GM18498 (cell line): ENCODE measurements around the gene CIB4.

Experiments used
- ATAC-seq: cut with Tn5 transposase; IDR thresholded peaks from one replicate; pipeline ENCODE4 v1.9.1; 2021; ENCODE audit warnings: mild to moderate bottlenecking, moderate library complexity; ENCODE audit not compliant: unreplicated experiment

CIB4 gene

DNA sequence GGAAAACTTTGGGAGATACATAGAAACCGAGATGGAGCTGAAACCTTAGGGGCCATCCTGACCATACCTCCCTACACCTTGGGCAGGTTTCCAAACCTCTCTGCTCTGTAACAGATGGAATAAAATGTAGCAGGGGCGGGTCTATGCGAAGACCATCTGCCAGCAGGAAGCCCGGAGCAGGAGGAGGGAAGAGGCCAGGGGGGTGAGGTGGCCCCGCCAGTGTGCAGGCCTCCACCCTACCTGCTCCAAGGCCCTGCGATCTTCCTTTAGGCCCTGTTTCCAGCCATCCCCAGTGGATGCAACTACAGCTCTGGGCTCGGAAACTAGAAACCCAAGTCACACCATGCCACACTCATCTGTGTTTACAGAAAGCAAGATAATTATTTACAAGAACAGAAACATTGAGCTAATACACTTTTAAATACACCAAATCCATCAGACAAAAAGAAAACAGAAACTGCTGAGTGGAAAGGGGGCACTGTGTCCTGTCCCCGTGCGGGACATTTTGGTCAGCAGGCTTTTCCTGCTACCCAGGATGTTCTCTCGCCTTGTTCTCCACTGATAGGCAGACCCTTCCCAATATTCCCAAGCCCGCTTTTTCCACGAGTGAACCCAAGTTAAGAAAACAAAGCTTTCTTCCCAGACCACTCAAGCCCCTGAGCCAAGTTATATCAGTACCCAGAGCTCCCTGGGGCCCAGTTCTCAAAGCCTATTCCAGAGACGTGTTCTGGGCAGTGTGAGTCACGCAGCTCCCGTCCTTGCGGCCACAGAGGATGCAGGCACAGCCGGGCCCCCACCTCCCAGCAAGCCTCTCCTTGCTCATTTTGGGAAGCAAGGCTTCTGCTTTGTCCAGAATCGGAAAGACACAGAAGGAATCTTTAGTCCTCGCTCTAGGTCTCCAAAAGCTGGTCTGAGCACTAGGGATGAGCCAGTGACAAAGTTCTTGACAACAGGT lies 17.3 kb downstream of the CIB4 start:
- no peak for ATAC-seq

DNA sequence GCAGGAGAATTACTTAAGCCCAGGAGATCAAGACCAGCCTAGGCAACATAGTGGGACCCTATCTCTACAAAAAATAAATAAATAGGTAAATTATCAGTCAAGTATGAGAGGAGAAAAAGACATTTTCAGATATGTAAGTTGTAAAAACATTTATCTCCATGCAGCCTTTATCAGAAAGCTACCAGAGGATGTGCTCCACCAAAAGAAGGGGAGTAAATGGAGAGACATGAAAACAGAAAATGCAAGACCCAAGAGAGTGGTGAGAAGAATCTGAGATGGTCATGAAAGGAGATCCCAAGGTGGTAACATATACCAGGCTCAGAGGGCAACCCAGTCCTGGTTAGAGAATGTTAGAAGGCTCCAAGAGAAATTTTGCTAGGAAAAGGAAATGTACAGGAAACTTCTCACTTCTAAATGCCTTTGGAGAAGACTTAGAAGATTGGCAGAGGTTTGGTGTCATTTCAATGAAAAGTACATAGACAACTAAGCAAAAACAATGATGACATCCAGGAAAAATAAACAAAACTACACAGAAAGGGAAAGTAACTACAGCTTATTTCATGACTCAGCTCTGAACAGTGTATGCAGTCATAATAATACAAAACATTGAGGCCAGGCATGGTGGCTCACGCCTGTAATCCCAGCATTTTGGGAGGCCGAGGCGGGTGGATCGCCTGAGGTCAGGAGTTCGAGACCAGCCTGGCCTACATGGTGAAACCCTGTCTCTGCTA lies 19.5 kb downstream of the CIB4 start:
- no peak for ATAC-seq

DNA sequence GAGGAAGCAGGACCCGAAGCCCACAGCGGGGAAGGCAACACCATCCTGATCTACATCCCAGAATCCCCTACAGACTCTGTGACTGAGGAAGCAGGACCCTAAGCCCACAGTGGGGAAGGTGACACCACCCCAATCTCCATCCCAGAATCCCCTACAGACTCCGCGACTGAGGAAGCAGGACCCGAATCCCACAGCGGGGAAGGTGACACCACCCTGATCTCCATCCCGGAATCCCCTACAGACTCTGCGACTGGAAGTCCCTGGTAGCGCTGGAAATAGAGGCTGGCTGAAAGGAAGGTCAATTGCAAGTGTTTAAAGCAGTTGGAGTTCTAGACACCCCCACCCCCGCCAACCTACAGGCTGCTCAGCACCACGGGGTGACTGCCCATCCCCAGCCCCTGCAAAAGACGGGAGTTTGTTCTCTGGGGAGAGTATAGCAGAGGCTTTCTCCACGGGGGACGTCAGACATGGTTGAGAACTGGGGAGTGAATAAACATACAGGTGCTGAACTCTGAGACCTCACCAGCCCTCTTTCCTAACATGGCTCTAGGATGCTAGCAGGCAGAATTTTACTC lies 21.0 kb downstream of the CIB4 start:
- ATAC-seq, result no peak

DNA sequence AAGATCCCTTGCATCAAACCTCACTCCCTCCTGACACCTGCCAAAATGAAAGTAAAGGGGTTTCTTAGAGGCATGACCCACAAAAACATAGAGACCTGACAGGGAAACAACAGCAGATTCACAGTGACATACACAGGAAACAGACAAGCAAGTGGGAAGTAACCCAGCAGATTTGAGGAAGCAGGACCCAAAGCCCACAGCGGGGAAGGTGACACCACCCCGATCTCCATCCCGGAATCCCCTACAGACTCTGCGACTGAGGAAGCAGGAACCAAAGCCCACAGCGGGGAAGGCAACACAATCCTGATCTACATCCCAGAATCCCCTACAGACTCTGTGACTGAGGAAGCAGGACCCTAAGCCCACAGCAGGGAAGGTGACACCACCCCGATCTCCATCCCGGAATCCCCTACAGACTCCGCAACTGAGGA lies 21.6 kb downstream of the CIB4 start:
- ATAC-seq, result no peak

DNA sequence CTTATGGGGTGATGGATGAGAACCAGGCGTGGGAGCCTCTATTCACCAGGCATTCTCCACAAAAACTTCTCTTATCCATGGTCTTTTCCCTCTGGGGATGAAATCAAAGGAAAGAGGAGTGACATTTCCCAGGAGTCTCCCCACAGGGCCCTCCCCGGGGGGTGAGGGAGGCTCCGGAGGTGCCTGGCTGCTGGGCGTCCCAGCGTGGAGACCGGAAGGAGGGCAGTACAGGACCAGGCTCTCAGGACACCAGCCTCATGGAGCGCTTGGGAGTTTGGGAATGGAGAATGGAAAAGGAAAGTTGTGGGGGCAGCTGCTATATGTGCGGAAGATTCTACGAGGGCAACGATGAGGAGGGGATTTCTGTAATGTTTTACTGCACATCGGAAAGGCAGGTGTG lies 22.1 kb downstream of the CIB4 start:
- no peak for ATAC-seq

DNA sequence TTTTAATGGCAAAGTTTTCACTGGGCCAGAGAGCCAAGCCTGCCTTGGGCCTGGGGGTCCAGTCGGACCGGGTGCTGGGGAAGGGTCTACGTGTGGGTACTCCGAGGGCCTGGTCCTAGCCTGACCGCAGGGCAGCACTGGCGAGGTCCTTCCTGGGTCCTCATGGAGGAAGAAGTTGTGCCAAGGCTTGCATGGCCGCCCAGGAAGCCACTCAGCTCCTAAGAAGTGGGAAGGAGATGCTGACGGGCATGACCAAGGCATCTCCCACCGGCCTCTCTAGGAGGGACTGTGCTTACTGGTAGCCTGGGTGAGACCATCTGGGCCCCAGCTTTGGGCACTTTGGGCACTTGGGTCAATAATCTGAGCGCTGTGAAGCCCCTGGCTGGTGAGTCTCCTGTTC lies 22.6 kb downstream of the CIB4 start:
- no peak for ATAC-seq

DNA sequence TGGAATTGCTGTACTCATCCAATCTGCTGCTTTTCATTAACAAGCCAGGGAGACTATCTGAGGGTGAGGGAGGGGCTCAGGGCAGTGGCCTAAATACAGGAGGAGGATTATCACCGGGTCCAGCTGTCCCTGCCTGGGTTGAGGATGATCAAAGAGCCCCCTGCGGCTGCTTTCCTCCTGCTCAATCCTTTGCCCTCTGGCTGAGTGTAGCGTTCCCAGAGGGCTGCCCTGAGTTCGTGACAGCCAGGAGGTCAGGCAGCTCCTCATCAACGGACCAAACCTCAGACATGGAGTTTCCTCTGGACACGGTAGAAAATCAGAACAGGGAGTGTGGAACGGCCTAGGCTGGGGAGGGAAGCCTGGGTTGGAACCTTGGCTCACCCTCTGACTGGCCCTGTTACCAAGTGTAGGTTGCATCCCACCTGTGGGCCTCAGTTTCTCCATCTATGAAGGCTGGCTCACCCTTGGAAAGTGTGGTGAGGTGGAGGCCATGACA lies 23.5 kb downstream of the CIB4 start:
- no peak for ATAC-seq

DNA sequence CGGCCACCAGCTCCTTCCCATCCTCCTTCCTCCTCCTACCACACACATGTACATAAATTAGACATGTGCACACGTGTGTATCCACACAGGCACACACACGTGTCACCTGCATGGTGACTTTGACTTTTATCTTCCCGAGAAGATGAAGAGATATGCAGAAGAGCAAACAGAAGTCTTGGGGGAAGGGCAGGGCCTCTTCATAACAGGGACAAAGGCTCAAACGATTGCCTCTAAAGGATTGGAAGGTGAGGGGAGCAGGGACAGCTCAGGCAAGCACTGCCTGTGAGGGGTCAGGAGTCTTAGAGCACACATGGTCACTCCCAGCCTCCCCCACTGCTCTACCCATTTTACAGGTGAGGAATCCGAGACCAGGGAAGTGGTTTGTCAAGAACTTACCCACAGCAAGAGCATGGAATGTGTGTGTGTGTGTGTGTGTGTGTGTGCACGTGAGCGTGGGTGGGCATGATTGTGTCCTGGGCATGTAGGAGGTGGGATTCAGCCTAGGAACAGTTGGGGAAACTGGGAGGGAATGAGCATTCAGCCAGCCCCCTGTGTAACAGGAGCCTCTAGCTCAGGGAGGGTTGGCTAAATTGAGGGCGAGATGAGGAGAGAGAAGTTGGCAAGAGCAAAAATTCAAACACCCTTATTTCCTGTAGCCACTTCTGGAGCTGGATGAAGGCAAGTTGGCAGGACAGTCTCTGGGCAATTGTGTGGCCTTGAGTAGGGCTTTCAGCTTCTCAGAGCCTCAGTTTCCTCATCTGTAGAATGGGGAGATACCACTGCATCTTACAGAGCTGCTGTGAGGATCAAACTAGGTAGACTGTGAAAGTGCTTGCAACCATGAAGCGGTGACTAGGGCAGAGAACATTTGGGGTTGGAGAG lies 24.2 kb downstream of the CIB4 start:
- no peak for ATAC-seq

DNA sequence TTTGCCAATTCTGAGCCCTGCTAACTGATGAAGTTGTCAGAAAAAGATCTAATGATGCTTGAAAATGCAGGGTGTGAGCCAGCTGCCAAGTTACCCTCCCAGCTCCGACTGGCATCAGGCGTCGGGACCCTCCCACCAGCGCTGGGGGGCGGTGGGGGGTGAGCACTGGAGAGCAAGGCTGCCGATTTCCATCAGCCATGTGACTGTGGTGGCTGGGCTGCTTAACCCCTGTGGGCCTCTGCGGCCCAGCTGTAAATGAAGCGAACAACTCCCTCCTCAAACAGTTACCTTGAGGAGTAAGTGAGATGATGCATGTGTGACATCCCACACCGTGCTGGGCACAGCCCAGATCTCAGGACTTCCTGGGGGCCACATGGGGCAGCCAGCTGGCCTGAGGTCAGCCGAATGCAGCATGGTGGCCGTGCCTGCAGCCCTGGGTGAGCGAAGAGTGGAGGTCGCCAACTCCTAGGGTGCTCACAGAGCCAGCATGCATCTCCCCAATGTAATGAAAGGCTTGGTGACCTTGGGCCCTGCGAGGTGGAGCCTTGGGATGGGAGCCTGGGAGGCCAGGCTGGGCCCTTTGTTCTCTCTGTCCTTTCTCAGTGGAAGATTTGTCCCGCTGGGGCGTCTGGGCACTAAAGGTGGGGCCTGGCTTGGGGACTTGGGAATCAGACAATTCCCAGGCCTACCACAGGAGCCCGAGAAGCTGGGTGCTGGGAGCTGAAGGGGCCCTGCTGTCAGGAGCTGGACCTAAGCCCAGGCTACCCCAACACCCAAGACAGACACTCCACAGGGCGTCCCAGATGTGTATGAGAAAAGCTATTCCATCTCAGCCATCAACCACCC lies 25.1 kb downstream of the CIB4 start:
- ATAC-seq, result no peak

DNA sequence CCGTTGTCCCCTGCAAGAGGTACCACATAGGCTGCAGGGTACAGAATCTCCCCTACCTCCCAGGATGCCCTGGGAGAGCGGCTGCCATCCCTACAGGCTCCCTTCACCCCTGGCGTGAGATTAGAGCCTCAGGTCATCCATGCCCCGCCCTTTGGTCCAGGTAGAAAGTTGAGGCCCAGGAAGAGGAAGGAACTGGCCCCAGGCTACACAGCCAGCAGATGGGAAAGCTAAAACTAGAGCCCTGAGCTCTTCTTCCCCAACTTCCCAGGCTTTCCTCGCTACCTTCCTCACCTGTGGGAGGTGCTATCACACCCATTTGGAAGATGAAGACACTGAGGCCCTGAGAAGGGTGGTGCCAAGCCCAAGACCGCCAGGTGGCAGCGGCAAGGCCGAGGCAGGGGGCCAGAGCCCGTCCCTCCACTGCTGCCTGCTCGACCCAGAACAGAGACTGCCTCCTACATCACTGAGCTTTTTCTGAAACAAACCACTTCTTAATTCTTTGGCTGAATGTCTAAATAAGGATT lies 25.8 kb downstream of the CIB4 start:
- no peak for ATAC-seq

DNA sequence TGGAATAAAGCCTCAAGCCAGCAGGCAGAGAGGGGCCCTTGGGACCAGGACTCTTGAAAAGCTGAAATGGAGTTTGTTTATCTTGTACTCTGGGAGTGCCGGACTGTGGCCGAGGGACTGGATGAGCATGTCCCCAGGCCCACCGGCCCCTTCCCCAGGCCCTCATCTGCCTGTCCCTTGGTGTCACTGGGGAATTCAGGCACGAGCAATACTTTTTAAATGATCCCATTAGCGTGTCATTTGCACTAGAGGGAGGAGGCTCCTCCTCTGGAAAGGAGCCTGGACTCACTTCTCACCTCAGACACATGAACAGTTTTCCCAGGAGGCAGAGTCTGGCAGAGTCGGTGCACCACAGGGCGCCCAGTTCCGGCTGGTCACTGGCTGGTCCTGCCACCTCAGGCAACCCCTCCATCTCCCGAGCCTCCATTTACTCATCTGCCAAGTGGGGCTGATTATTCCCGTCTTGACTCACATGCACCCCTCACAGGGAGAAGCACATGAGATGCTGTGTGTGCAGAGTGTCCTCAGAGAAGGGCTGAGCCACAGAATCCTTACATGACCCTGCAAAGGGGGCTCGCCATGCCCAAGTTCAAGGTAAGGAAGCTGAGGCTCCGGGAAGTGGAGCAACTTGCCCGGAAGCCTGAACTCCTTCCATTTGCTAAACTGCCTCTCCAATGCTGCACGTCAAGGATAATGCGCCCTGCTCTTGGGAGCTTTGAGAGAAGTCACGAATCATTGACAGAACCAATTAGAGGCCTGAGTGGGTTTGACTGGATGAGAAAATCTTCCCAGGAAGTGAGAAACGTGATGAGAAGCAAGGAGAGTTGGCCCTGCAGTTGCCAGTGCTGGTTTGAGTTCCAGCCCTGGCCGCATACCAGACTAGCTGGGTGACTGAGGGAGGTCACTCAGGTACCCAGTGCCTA lies 26.7 kb downstream of the CIB4 start:
- ATAC-seq, result no peak

DNA sequence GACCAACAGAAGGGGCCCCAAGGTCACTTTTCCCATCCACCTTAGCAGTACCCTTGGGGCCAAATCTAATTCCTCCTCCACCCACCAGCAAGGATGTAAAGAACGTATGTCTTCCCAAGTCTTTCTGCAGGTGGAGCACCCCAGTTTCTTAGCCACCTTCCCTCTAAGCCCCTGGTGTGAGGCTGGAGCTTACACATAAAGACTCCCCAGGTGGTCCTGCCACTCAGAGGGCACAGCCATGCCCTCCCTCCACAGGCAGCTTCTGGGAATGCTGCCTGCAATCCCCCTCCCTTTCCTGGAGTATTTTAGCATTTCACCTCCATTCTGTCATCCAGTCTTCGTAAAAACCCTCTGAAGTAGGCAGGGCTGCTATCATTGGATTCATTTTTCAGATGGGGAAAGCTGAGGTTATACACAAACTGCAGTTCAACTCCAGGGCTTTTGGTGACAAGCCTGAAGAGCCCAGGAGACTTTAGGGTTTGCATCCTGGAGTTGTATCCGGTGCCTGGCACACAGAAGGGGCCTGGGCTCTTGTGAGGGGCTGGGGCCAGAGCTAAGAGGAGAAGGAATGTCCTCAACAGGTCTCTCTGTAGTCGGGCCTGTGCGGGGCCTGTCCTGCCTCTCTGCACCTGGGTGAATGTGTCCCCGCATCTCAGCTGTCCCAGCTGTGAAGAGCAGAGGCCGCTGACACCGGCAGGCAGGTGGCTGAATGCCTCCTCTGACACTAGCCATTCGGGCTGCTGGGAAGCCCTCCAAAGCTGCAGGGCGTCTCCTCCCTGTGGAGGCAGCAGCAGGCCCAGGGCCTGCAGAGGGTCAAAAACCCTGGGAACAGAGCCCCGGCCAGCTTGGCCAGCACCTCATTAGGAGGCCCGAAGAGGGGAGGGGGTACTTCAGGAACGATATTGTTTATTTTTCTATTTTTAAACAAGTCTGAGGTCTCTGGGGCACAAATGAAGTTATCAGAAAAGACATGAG lies 27.6 kb downstream of the CIB4 start:
- no peak for ATAC-seq

DNA sequence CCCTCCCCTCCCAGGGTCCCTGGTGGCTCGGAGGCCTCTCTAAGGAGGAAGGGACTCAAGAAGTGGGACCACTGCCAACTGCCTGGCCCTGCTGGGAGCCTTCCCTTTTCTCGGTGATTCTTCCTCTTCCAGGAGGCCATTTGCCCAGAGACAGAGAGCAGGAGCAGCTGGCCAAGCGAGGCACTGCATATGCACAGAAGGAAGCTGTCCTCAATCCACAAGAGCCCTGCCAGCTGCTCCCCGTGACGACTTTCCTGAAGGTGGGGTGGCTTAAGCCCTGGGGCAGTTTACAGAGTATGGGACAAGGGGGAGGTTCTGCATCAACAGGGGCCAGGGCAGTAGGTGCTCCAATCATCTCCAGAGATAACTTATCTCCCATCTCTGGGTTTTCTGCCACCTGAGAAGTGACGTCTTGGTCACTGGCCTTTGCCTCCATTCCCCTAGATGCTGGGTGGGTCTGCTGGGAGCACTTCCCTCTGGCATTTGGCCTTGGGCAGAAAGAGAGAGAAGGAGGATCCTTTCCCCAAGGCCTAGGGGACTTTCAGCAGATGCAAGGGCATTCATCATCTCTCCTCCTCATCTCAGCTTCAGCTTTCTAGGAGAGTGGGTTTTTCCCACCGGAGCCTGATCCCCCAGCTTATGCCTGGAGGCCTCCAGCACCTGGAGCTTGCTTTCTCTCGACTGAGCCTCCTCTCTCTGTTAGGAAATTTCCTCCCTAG lies 28.5 kb downstream of the CIB4 start:
- ATAC-seq, result no peak

DNA sequence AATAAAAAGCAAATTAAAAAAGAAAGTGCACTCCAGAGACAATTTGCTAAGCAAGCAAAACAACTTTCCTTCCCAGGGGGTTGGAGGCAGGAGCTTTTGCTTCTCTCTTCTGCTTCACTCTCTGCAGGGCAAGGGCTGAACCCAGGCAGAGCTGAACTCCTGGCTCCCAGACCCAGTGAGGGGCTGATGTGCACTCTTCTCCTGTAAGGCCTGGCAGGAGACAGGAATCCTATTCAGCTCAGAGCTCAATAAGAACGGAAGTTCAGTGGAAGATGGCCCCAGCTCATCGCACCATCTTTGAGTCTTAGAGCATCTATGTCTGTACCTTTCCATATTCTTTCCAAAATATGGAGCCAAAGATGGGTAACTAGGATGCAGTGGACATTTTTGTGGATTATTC lies 29.1 kb downstream of the CIB4 start:
- no peak for ATAC-seq

DNA sequence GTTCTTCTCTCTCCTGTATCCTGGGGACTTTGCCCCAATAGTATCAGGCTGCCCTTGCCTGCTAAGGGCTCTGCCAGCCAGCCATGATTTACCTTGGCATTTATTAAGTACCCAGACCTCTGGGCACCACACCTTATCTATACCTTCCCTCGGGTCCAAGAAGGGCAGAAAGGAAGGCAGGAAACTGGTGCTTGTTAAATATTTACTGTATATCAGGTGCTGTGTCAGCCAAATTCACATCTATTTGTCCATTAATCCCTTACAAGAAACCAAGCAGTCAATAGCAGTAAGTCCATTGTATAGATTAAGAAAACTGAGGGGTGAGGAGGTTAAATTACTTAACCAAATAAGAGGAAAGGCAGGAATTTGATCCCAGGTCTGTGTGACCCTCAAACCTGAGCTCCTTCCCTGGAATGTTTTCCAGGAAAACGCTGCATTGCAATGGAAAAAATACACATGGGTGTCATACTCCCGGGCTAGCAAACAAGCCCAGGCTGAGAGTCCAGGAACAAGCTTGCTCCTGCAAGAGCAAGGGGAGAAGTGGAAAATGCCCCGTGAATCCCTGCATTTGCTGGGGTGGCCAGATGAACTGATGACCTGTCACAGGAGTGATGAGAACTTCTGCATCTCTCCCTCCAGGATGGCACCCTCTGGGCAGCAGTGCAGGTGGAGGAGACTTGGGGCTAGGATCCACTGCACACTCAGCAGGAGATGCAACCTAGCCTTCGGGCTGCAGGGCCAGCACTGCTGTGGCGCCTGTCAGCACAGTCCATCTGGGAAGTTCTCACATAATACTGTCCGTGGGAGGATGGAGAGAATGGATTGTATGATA lies 30.4 kb downstream of the CIB4 start:
- ATAC-seq, result no peak

DNA sequence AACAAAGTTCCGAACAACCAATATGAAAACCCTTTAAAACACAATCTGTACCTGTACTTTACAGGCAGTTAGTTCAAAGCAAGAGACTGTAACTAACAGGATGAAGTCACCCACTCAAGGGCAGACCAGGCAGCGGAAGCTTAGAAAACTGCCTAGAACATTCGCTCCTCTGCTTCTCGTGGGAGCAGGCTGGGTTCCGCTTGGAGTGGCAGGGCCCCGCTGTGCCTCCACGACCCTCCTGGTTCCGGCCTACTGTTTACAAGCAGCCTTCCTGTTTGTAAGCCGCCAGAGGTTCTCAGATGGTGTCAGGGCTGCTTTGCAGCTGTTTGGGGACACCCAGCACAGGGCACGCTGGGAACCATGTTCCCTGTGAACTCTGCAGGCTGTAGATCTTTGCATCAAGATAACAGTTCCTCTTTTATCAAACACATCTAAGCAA lies 31.3 kb downstream of the CIB4 start:
- no peak for ATAC-seq
